NCI-H82 treated with DMSO at 0.1 percent for 48 hours (cell line): ENCODE measurements around the gene FAM89B.

Source experiments
- DNase-seq: peaks from one replicate; lab custom pipeline; 2025; ENCODE audit not compliant: unreplicated experiment; lab: John Stamatoyannopoulos, UW

Gene FAM89B

GRCh38 chr11:65588199-65589054 lies 16.1 kb downstream of the FAM89B start:
- DNase-seq: no peak

GRCh38 chr11:65589444-65590239 lies 17.3 kb downstream of the FAM89B start:
- no peak for DNase-seq

GRCh38 chr11:65590240-65590738 lies 18.0 kb downstream of the FAM89B start:
- DNase-seq: no peak

GRCh38 chr11:65591939-65592857 lies 19.9 kb downstream of the FAM89B start:
- no peak for DNase-seq

- DNase-seq: no peak
Observed at GRCh38 chr11:65592858-65593517, 20.6 kb downstream of the FAM89B start.

GRCh38 chr11:65593518-65594414 lies 21.4 kb downstream of the FAM89B start:
- no peak for DNase-seq

- DNase-seq: no peak
Observed at GRCh38 chr11:65595131-65595530, 22.8 kb downstream of the FAM89B start.

GRCh38 chr11:65595543-65596281 lies 23.4 kb downstream of the FAM89B start, which contains the start of gene KCNK7:
TSS of gene KCNK7 (minus strand) at chr11:65595800. CDS start at chr11:65595772, 28 bp downstream.
- no peak for DNase-seq

- no peak for DNase-seq
Observed at GRCh38 chr11:65596520-65596919, 24.2 kb downstream of the FAM89B start.

GRCh38 chr11:65598258-65598699 lies 25.9 kb downstream of the FAM89B start:
- no peak for DNase-seq

- no peak for DNase-seq
Observed at GRCh38 chr11:65599216-65599954, 27.0 kb downstream of the FAM89B start.

GRCh38 chr11:65599955-65600246 lies 27.6 kb downstream of the FAM89B start:
- no peak for DNase-seq

- no peak for DNase-seq
Observed at GRCh38 chr11:65604258-65604657, 31.9 kb downstream of the FAM89B start.

- DNase-seq: no peak
Observed at GRCh38 chr11:65606876-65607613, 34.7 kb downstream of the FAM89B start.

GRCh38 chr11:65607614-65608426 lies 35.5 kb downstream of the FAM89B start:
- no peak for DNase-seq

GRCh38 chr11:65609229-65609628 lies 36.9 kb downstream of the FAM89B start:
- no peak for DNase-seq
